IPS-15b (cell line): ENCODE measurements around the gene MRAP.

Experiments
- H3K27me3 ChIP-seq: one replicate; pipeline ENCODE4 v1.6.1; 2013; ENCODE audit warnings: low read length; ENCODE audit not compliant: control insufficient read depth, insufficient read depth
- H3K36me3 ChIP-seq: one replicate; pipeline ENCODE4 v1.6.1; 2013; ENCODE audit warnings: low read length; ENCODE audit not compliant: control insufficient read depth, insufficient read depth
- H3K4me1 ChIP-seq: one replicate; pipeline ENCODE4 v1.6.1; 2013; ENCODE audit warnings: mild to moderate bottlenecking, low read length; ENCODE audit not compliant: control insufficient read depth, insufficient read depth
- H3K4me3 ChIP-seq: one replicate; pipeline ENCODE4 v1.5.1; 2013; ENCODE audit warnings: low read depth, low read length
- H3K9ac ChIP-seq: one replicate; pipeline ENCODE4 v1.6.1; 2013; ENCODE audit warnings: low read depth, mild to moderate bottlenecking, low read length
- H3K9me3 ChIP-seq: one replicate; pipeline ENCODE4 v1.6.1; 2013; ENCODE audit warnings: mild to moderate bottlenecking, low read length; ENCODE audit not compliant: control insufficient read depth, insufficient read depth

MRAP gene

DNA sequence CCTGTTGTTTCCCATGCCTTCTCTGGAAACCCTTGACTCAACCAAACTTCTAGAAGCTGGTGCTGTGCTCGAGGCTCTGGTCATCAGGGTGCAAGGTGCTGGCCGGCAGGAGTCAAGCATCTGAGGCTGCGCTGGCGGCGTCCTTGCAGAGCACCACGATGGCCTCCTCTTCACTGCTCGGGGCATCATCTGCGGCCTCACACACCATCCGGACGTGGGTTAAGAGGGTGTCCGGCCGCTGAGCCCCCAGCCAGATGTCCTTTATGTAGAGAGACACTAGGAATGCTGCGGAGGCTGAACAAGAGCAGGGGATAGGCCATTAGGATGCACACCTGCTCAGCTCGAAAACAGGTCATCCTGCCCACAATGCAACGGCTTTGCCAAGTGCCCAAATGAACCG lies 16.2 kb downstream of the MRAP start:
- Histone ChIP-seq H3K9ac (no peak overlapping the region), H3K9me3 (no peaks in the 10 kb centered on the region), H3K4me1 (no peaks in the 10 kb centered on the region), H3K36me3 (peaks cover 45% of the 10 kb centered on the region), H3K27me3 (no peaks in the 10 kb centered on the region), H3K4me3 (no peak overlapping the region)

DNA sequence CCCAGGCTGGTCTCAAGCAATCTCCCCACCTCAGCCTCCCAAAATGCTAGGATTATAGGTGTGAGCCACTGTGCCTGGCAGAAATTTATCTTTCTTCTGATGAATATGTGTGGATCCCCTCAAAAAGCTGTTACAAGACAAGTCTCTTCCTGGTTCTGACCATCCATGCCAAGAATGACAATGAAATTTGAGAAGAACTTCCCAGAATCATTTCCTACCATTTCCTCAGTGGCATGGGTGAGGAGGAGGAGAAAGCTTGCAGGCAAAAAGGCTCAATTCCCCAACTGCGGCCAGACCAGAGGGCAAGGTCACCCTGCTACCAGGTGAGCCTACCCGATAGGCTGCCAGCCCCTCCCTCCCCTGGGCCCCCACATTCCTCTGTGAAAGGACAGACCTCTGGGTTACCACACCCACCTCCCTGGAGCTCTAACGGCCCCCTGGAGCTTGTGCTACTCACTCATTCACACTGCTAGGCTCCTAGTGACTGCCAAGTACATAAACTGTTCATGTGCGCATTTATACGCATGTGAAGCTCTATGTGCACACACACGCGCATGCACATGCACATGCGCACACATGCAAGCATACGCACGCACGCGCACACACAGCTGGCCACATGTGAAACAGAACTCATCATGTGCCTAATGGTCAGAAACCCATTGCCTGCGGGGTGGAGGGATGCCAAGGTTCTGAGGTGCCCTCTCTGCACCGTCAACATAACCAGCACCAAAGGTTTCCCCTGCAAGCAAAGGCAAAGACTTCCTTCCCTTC lies 17.0 kb downstream of the MRAP start:
- H3K4me1 ChIP-seq, result no peaks in the 10 kb centered on the region
- H3K9me3 ChIP-seq, result no peaks in the 10 kb centered on the region
- no peak overlapping the region for H3K4me3 ChIP-seq
- H3K27me3 ChIP-seq, result no peaks in the 10 kb centered on the region
- no peak overlapping the region for H3K9ac ChIP-seq
- peaks cover 53% of the 10 kb centered on the region for H3K36me3 ChIP-seq

DNA sequence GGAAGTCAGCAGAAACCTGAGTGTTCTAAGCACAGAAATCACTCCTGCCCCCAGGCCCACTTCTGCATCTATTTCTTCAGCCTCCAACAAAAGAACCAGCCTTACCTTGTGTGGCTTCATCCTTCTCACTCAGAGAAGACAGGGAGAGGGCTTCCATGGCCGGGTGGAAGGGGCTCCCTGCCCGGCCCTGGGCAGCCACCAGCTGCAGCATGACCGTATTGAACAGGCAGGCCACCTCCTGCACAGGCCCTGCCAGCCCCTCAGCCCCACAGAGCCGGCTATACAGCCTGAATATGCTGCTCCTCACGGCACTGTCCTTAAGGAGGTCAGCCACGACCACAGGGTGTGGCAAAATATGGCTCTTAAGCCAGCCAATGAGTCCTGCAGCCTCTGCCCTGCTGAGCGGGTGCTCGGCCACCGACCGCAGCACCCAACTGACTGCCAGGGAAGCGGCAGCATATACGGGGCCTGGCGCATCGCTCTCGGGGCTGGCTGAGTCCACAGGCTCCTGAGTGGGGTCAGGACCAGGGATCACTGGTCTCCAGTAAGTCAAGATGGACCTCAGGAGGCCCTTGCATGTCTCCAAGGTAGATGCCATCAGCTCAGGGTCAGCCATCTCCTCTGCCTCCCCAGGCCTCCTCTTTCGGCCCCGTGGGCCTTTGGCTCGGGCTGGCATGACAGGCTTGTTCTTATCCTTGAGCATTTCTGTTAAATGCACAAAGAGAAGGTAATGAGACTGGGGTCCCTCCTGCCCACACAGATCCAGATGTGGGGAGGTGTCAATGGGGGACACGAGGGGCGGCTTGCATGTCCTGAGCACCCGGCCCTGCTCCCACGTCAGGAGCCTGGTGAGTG lies 17.9 kb downstream of the MRAP start:
- H3K27me3 ChIP-seq, result no peaks in the 10 kb centered on the region
- no peak overlapping the region for H3K4me3 ChIP-seq
- H3K4me1 ChIP-seq, result no peaks in the 10 kb centered on the region
- peaks cover 59% of the 10 kb centered on the region for H3K36me3 ChIP-seq
- no peak overlapping the region for H3K9ac ChIP-seq
- H3K9me3 ChIP-seq, result no peaks in the 10 kb centered on the region

DNA sequence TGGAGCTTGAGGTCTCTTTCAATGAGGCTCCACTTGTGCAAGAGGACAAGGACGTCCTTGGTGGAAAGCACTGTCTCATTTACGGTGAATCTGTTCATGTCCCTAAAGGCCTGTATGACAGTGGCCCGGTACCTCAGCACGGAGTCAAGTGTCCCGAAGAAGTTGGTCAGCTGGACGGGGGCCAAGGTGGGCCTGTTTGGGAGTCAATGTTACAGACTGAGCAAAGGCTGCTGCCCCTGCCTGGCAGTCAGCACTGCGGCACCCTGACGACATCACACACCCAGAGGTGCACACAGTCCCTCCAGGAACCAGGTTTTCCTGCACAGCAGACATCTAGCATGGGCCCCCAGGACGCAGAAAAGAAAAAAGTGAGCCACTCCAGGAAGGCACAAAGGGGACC lies 19.1 kb downstream of the MRAP start:
- H3K4me3 ChIP-seq, result no peak overlapping the region
- H3K9me3 ChIP-seq, result no peaks in the 10 kb centered on the region
- H3K4me1 ChIP-seq, result no peaks in the 10 kb centered on the region
- peaks cover 70% of the 10 kb centered on the region for H3K36me3 ChIP-seq
- H3K9ac ChIP-seq, result no peak overlapping the region
- no peaks in the 10 kb centered on the region for H3K27me3 ChIP-seq

DNA sequence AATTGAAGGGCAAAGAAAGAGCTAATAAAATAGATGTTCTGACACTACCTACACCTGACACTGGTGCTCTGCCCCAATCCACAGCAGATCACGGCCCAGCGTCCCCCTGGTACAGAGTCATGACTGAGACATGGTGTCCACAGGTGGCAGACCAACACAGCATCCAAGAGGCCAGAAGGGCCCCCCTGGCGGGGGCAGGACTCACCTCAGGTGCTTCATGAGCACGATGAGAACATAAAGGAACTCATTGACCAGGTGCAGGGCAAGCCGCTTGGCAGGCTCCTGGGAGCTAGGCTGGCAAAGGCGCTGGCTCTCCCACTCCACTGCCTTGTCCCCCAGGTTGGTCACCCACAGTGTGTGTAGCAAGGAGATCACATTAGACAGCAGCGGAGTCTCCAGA lies 20.4 kb downstream of the MRAP start:
- H3K27me3 ChIP-seq, result no peaks in the 10 kb centered on the region
- H3K36me3 ChIP-seq, result peaks cover 82% of the 10 kb centered on the region
- no peak overlapping the region for H3K4me3 ChIP-seq
- H3K4me1 ChIP-seq, result no peaks in the 10 kb centered on the region
- no peak overlapping the region for H3K9ac ChIP-seq
- no peaks in the 10 kb centered on the region for H3K9me3 ChIP-seq

DNA sequence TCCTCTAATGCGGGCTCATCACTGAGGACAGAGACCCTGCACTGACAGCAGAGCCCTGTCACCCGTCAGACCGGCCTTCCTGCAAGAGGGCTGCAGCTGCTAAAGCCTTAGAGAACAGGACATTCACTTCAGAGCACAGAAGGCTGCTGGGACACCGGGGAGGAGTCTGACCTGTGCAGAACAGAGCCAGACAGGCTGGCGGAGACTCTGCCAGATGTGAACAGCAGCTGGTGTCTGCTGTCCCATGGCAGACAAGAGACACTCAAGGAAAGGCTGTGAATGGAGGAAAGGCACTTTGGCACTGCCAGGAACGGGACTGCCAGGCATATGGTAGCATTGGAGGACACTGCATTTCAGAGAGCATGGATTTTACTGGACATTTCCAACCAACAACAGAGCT lies 21.4 kb downstream of the MRAP start:
- no peaks in the 10 kb centered on the region for H3K9me3 ChIP-seq
- H3K9ac ChIP-seq, result no peak overlapping the region

DNA sequence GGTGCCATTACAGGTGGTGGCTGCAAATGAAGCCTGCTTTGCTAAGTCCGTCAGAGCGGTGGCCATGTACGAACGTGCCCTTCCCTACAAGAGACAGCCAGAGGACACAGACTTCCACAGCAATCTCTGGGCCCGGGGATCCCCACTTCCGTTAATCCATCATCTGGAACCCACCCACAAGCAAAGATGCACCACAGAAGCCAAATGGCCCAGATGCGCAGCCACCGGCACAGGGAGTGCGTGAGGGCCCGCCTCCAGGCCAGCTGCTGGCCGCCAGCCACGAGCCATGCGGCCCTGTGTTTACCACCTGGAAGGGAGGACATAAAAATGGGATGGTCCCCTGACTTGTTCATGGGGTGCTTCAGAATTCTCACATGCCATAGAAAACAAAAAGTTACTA lies 22.1 kb downstream of the MRAP start:
- no peak overlapping the region for H3K4me3 ChIP-seq
- H3K9ac ChIP-seq, result no peak overlapping the region
- H3K36me3 ChIP-seq, result peaks cover 85% of the 10 kb centered on the region
- no peaks in the 10 kb centered on the region for H3K9me3 ChIP-seq
- no peaks in the 10 kb centered on the region for H3K27me3 ChIP-seq
- H3K4me1 ChIP-seq, result no peaks in the 10 kb centered on the region

More for the DNA sequence above, 21.4 kb downstream of the MRAP start:
- Histone ChIP-seq H3K4me1 (no peaks in the 10 kb centered on the region), H3K36me3 (peaks cover 84% of the 10 kb centered on the region), H3K27me3 (no peaks in the 10 kb centered on the region), H3K4me3 (no peak overlapping the region)

DNA sequence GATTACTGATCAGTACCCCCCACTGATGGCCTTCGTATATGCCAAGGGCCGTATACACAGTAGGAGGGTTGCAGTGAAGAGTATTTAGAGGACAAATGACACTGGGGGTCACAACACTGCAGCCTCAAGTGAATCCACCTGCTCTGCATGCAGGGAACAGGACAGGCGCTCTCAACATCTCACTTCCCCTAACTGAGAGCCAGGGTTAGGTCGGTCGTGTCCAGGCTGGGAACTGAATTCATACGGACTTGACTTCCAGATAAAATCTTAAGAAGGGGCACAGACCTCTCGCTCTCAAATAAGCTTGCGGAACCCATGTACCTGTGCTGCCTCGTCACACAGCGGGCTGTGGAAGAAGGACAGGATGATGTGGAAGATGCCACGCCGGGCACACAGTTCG lies 22.8 kb downstream of the MRAP start:
- no peaks in the 10 kb centered on the region for H3K9me3 ChIP-seq
- H3K36me3 ChIP-seq, result peaks cover 82% of the 10 kb centered on the region
- H3K9ac ChIP-seq, result no peak overlapping the region
- no peak overlapping the region for H3K4me3 ChIP-seq
- no peaks in the 10 kb centered on the region for H3K4me1 ChIP-seq
- no peaks in the 10 kb centered on the region for H3K27me3 ChIP-seq

DNA sequence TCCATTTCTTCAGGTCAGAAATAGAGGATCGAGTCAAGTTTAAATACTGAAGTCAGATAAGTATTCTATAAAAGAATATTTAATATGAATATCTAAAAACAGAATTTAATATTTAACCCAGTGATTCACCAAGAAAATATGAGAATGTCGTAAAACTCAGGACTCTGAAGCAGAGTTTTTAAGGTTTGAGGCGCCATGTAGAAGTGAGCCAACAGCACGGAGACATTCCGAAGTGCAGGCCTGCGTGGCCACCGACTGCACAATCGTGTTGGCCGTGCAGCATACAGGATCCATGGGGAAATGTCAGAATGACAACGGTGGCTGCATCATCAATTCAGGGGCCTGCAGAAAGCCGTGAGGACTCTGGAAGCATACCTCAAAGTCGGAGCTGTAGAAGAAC lies 23.4 kb downstream of the MRAP start:
- H3K9me3 ChIP-seq, result no peaks in the 10 kb centered on the region
- no peak overlapping the region for H3K4me3 ChIP-seq
- no peaks in the 10 kb centered on the region for H3K4me1 ChIP-seq
- no peak overlapping the region for H3K9ac ChIP-seq
- H3K27me3 ChIP-seq, result no peaks in the 10 kb centered on the region
- H3K36me3 ChIP-seq, result peaks cover 76% of the 10 kb centered on the region

DNA sequence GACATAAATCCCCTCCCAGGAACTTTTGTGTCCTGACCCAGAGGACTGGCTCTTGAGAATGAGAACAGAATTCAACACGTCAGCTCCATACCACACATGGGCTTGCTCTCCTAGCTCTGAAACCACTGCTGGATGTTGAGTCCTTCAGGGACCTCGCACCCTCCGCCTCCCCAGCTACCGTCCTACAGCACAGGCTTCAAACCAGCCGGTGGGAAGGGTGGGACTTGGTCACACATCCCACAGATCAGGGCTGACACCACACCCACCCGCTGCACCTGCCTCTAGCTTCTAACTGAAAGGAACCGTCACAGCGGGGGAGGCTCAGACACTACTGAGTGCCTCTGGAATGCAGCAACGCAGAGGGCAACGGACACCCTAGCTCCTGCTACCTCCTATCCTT lies 24.0 kb downstream of the MRAP start:
- no peak overlapping the region for H3K9ac ChIP-seq
- H3K36me3 ChIP-seq, result peaks cover 70% of the 10 kb centered on the region
- no peaks in the 10 kb centered on the region for H3K27me3 ChIP-seq
- H3K9me3 ChIP-seq, result no peaks in the 10 kb centered on the region
- no peaks in the 10 kb centered on the region for H3K4me1 ChIP-seq
- H3K4me3 ChIP-seq, result no peak overlapping the region

DNA sequence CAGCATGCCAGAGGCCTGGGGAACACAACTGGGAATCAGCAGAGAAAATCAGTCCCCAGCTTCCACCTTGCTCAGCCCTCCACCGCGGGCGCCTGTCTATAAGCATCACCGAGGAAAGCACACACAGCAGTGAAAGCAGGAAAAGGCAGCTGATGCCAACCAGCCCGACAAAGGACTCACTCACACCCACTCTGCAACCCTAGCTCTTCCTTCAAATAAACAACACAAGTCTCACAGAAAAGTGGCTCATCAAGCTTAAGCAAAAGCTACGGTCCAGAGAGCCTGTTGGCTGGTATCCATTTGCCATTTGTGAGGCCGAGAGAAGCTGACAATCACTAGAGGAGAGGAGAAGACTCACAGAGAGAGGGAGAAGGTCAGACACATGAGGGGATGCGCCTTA lies 27.1 kb downstream of the MRAP start:
- Histone ChIP-seq H3K9ac (no peak overlapping the region), H3K36me3 (peaks cover 50% of the 10 kb centered on the region), H3K27me3 (no peaks in the 10 kb centered on the region)

DNA sequence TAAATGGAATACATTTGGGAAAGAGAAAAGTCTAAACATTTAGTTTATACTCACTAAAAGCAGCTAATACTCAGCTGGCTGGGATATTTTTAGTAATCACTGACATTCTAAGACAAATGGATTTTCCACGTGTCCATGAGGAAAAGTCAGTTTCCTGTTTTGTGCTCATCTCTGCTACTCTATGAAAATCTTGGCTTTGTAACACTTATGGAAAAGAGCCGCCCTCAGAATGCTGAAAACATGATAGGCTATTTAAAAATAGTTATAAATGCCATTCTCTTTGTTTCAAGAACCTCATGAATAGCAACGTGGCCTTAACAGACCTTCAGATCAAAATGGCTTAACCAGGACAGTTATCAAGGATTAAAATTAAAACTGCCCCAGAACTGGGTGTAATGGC lies 29.9 kb downstream of the MRAP start:
- Histone ChIP-seq H3K27me3 (no peaks in the 10 kb centered on the region), H3K4me1 (no peaks in the 10 kb centered on the region), H3K9ac (no peak overlapping the region), H3K9me3 (no peaks in the 10 kb centered on the region), H3K4me3 (no peak overlapping the region), H3K36me3 (peaks cover 37% of the 10 kb centered on the region)

More for the DNA sequence above, 27.1 kb downstream of the MRAP start:
- Histone ChIP-seq H3K4me3 (no peak overlapping the region), H3K4me1 (no peaks in the 10 kb centered on the region), H3K9me3 (no peaks in the 10 kb centered on the region)
